ENCODE results near the gene TLX1.
"Not testable (repeated sequence)": the region's sequence is repeated elsewhere in the genome, so short reads cannot be mapped to it uniquely, and the experiment has no call there.

The TLX1 gene

GRCh38 chr10:101154506-101154905 lies 23.4 kb downstream of the TLX1 start:
- DNase-seq = not testable (repeated sequence)

- DNase-seq = no peak
These were observed 24.8 kb downstream of the TLX1 start for GRCh38 chr10:101155896-101156295.

- no peak for DNase-seq
These were observed 26.8 kb downstream of the TLX1 start for GRCh38 chr10:101157756-101158458.

- peak in 1 of 5 donors; percentile 16 for DNase-seq
These were observed 27.5 kb downstream of the TLX1 start for GRCh38 chr10:101158459-101159058.

- peak; percentile 34 to 66 (median 58) for DNase-seq
These were observed 30.6 kb downstream of the TLX1 start for GRCh38 chr10:101161494-101162299.

- DNase-seq = no peak
These were observed 31.6 kb downstream of the TLX1 start for GRCh38 chr10:101162677-101163076.

GRCh38 chr10:101164020-101164419 lies 32.9 kb downstream of the TLX1 start:
- DNase-seq = no peak

- DNase-seq = no peak
These were observed 34.6 kb downstream of the TLX1 start for GRCh38 chr10:101165736-101166135.

GRCh38 chr10:101166430-101166829 lies 35.3 kb downstream of the TLX1 start:
- no peak for DNase-seq

- DNase-seq = no peak
These were observed 41.6 kb downstream of the TLX1 start for GRCh38 chr10:101172741-101173140.

GRCh38 chr10:101174319-101174718 lies 43.2 kb downstream of the TLX1 start:
- no peak for DNase-seq

GRCh38 chr10:101176577-101176976 lies 45.5 kb downstream of the TLX1 start:
- DNase-seq = no peak

GRCh38 chr10:101182936-101183335 lies 51.8 kb downstream of the TLX1 start:
- DNase-seq = no peak

- DNase-seq = no peak
These were observed 52.5 kb downstream of the TLX1 start for GRCh38 chr10:101183458-101184183.
